ENCODE results near the gene CD6.

The CD6 gene

DNA sequence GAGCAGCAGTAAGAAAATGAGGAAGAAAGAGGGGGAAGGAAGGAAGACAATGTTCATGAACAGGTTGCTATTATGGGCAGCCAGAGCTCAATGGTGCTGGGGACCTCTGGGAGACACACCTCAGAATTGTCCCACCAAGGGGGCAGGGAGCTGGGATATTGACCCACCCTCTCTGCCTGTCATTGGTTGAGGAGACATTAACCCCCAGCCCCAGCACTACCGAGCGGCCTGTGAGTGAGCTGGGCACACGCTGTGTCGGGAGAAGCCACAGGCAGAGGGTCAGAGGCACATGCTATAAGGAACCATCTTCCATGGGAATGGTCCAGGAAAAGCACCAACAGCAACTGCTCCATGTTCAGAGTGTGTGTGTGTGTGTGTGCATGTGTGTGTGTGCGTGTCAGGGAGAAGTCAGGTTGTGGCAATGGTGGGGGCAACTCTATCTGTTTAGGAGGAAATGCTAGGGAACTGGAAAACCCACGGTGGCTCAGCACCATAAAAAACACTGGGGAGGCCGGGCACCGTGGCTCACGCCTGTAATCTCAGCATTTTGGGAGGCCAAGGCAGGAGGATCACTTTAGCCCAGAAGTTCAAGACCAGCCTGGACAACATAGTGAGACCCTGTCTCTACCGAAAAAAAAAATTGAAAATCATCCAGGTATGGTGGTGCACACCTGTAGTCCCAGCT is 49.2 kb downstream of the CD6 start:
- Histone ChIP-seq H3K27me3 (ENCODE audit: insufficient read depth, poor library complexity, severe bottlenecking) (peaks cover 12% of the 10 kb centered on the region), H3K27ac (replicated peaks) (no peak overlapping the region), H3K4me3 (replicated peaks; ENCODE audit: insufficient read depth, low read length) (no peak overlapping the region)
- no peak for DNase-seq (ENCODE audit: low read depth in 1 of 2, low spot score in 1 of 2)
- TF ChIP-seq POLR2AphosphoS5 (IDR thresholded peaks at IDR 0.05; ENCODE audit: low read depth) (no peak), GABPA (IDR thresholded peaks at IDR 0.05; ENCODE audit: low read depth) (no peak), SPI1 (IDR thresholded peaks at IDR 0.05; ENCODE audit: borderline replicate concordance, low read depth) (no peak)
- TF ChIP-seq, protein P1, sequence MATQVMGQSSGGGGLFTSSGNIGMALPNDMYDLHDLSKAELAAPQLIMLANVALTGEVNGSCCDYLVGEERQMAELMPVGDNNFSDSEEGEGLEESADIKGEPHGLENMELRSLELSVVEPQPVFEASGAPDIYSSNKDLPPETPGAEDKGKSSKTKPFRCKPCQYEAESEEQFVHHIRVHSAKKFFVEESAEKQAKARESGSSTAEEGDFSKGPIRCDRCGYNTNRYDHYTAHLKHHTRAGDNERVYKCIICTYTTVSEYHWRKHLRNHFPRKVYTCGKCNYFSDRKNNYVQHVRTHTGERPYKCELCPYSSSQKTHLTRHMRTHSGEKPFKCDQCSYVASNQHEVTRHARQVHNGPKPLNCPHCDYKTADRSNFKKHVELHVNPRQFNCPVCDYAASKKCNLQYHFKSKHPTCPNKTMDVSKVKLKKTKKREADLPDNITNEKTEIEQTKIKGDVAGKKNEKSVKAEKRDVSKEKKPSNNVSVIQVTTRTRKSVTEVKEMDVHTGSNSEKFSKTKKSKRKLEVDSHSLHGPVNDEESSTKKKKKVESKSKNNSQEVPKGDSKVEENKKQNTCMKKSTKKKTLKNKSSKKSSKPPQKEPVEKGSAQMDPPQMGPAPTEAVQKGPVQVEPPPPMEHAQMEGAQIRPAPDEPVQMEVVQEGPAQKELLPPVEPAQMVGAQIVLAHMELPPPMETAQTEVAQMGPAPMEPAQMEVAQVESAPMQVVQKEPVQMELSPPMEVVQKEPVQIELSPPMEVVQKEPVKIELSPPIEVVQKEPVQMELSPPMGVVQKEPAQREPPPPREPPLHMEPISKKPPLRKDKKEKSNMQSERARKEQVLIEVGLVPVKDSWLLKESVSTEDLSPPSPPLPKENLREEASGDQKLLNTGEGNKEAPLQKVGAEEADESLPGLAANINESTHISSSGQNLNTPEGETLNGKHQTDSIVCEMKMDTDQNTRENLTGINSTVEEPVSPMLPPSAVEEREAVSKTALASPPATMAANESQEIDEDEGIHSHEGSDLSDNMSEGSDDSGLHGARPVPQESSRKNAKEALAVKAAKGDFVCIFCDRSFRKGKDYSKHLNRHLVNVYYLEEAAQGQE (IDR thresholded peaks at IDR 0.05; ENCODE audit: insufficient replicate concordance, low read depth), result no peak

DNA sequence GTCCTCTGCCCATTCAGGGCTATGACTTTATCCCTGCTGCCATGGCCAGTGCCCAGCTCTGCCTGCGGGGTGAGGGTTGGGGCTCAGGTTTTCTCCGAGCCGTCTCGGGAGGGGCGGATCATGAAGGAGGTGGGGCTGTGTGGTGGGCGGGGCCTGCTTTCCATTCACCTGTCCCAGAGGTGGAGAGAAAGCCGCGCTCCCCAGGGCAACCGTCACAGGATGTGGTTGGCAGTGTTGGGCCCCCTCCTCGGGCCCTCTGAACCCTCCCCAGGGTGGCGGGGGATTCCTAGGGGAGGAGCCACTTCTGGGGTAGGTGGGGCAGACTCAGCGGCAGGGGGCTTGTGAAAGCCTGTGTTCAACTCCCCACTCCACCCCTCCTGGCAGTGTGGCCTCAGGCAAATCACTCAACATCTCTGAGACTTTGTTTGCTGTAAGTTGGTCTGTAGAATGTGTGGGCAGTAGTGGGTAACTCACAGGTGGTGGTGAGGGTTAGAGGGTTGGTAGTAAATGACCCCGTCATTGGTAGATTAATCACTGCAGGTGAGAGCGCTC is 50.3 kb downstream of the CD6 start:
- Histone ChIP-seq H3K4me3 (replicated peaks; ENCODE audit: insufficient read depth, low read length) (no peak overlapping the region), H3K27ac (replicated peaks) (no peak overlapping the region), H3K27me3 (ENCODE audit: insufficient read depth, poor library complexity, severe bottlenecking) (peaks cover 14% of the 10 kb centered on the region)
- no peak for TF ChIP-seq SPI1 (IDR thresholded peaks at IDR 0.05; ENCODE audit: borderline replicate concordance, low read depth)
- TF ChIP-seq, protein P1 (IDR thresholded peaks at IDR 0.05; ENCODE audit: insufficient replicate concordance, low read depth), result no peak
- TF ChIP-seq, protein P2, sequence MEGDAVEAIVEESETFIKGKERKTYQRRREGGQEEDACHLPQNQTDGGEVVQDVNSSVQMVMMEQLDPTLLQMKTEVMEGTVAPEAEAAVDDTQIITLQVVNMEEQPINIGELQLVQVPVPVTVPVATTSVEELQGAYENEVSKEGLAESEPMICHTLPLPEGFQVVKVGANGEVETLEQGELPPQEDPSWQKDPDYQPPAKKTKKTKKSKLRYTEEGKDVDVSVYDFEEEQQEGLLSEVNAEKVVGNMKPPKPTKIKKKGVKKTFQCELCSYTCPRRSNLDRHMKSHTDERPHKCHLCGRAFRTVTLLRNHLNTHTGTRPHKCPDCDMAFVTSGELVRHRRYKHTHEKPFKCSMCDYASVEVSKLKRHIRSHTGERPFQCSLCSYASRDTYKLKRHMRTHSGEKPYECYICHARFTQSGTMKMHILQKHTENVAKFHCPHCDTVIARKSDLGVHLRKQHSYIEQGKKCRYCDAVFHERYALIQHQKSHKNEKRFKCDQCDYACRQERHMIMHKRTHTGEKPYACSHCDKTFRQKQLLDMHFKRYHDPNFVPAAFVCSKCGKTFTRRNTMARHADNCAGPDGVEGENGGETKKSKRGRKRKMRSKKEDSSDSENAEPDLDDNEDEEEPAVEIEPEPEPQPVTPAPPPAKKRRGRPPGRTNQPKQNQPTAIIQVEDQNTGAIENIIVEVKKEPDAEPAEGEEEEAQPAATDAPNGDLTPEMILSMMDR (IDR thresholded peaks at IDR 0.05; ENCODE audit: insufficient read depth, low read length), result no peak
- TF ChIP-seq POLR2AphosphoS5 (IDR thresholded peaks at IDR 0.05; ENCODE audit: low read depth), result no peak
- no peak for TF ChIP-seq GABPA (IDR thresholded peaks at IDR 0.05; ENCODE audit: low read depth)
- no peak for DNase-seq (ENCODE audit: low read depth in 1 of 2, low spot score in 1 of 2)

DNA sequence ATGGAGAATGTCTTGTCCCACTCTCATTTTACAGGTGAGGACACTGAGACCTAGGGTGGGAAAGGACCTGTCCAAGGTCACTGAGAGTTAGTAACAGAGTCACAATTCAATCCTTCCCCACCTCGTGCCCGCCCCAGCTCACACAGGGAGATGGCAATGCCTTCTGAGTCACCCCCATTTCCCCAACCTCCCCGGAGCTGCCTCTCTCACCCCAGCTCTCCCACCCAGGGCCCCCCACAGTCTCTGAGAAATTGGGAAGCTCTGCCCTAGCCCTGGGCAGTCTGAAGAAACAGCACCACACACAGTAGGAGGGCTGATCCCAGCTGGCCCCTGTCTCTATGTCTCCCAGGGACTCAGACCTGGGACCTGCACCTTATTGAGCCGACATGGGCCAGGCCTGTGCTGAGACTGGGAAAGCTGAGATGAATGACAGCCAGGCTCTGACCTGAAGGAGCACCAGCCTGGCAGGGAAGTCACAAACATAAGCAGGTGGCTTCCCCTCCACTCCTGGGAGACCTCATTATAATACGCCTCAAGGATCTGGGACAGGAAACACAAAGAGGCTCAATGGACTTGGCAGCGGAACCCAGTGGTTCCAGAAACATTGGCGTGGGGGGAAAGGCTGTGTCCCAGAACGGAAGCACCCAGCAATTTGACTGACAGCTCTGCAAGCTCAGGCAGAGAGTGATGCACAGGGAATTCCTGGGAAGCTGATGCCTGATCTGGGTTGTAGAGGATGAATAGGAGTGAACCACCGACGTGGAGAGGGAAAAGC is 51.0 kb downstream of the CD6 start:
- TF ChIP-seq, protein P1 (IDR thresholded peaks at IDR 0.05; ENCODE audit: insufficient replicate concordance, low read depth), result no peak
- TF ChIP-seq, protein P2 (IDR thresholded peaks at IDR 0.05; ENCODE audit: insufficient read depth, low read length), result no peak
- TF ChIP-seq POLR2AphosphoS5 (IDR thresholded peaks at IDR 0.05; ENCODE audit: low read depth), result no peak
- no peak for DNase-seq (ENCODE audit: low read depth in 1 of 2, low spot score in 1 of 2)
- Histone ChIP-seq H3K4me3 (replicated peaks; ENCODE audit: insufficient read depth, low read length) (no peak overlapping the region), H3K27ac (replicated peaks) (no peak overlapping the region), H3K27me3 (ENCODE audit: insufficient read depth, poor library complexity, severe bottlenecking) (peaks cover 14% of the 10 kb centered on the region)

Data from HL-60 (cell line).